ENCODE results near the gene CHST9.

CHST9 gene

GRCh38 chr18:26999797-27000196, 185.3 kb downstream of the CHST9 start:
- TF ChIP-seq CTCF (conservative IDR thresholded peaks at IDR 0.05; ENCODE audit: low read depth, low read length): no peak
- Histone ChIP-seq H3K27ac (no peak overlapping the region), H2AFZ (ENCODE audit: low read depth) (no peak overlapping the region), H3K9ac (no peak overlapping the region), H3K4me3 (IDR thresholded peaks at IDR 0.05; ENCODE audit: insufficient read depth, low read depth, low read length) (no peak overlapping the region), H4K20me1 (ENCODE audit: insufficient read depth) (no peaks in the 10 kb centered on the region), H3K27me3 (ENCODE audit: insufficient read depth, low read depth) (no peaks in the 10 kb centered on the region), H3K36me3 (ENCODE audit: insufficient read depth) (no peaks in the 10 kb centered on the region), H3K4me1 (ENCODE audit: low read depth, poor library complexity, severe bottlenecking) (no peaks in the 10 kb centered on the region), H3K79me2 (ENCODE audit: insufficient read depth, low read depth) (no peaks in the 10 kb centered on the region), H3K4me2 (no peak overlapping the region)

DNA sequence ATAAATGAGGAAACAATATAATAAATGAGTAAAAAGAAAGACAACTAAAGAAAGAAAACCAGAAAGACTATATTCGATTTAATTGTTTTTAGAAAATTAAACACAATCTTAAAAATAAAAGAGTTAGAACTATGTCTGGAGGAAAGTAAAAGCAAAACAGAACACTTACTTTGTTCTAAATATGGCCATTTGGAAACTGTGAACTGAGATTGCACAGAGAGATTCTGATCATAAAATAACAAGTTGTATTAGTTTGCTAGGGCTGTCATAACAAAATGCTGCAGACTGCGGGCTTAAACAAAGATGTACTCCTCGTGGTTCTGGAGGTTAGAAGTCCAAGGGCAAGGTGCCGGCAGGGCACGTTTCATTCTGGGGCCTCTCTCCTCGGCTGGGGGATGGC, 191.5 kb downstream of the CHST9 start:
- no peak overlapping the region for H3K4me2 ChIP-seq
- H2AFZ ChIP-seq (ENCODE audit: low read depth): no peak overlapping the region
- H3K4me3 ChIP-seq (IDR thresholded peaks at IDR 0.05; ENCODE audit: insufficient read depth, low read depth, low read length): no peak overlapping the region
- no peaks in the 10 kb centered on the region for H3K4me1 ChIP-seq (ENCODE audit: low read depth, poor library complexity, severe bottlenecking)
- no peak overlapping the region for H3K27ac ChIP-seq
- H4K20me1 ChIP-seq (ENCODE audit: insufficient read depth): no peaks in the 10 kb centered on the region
- no peaks in the 10 kb centered on the region for H3K79me2 ChIP-seq (ENCODE audit: insufficient read depth, low read depth)
- no peaks in the 10 kb centered on the region for H3K36me3 ChIP-seq (ENCODE audit: insufficient read depth)
- H3K27me3 ChIP-seq (ENCODE audit: insufficient read depth, low read depth): no peaks in the 10 kb centered on the region
- no peak for TF ChIP-seq CTCF (conservative IDR thresholded peaks at IDR 0.05; ENCODE audit: low read depth, low read length)
- no peak overlapping the region for H3K9ac ChIP-seq

DNA sequence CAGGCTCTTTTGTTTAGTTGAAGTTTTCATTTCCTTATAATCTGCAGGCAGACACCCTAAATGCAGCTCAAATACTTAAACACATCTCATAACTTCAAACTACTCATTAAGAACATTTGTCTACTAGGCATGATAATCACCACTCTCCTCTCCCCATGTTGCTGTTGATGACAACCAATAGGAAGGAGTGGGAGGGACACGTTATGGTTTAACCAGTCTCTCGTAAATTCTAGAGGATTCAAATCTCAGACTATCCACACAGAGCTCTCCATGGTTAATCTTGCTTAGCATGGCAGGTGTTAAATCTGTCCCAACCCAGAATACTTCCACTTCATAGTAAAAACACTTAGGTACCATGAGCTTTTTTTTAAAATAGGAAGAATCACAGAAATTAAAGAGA, 192.2 kb downstream of the CHST9 start:
- no peak for TF ChIP-seq CTCF (conservative IDR thresholded peaks at IDR 0.05; ENCODE audit: low read depth, low read length)
- Histone ChIP-seq H2AFZ (ENCODE audit: low read depth) (no peak overlapping the region), H3K4me1 (ENCODE audit: low read depth, poor library complexity, severe bottlenecking) (no peaks in the 10 kb centered on the region), H4K20me1 (ENCODE audit: insufficient read depth) (no peaks in the 10 kb centered on the region), H3K27me3 (ENCODE audit: insufficient read depth, low read depth) (no peaks in the 10 kb centered on the region), H3K4me2 (no peak overlapping the region), H3K9ac (no peak overlapping the region), H3K4me3 (IDR thresholded peaks at IDR 0.05; ENCODE audit: insufficient read depth, low read depth, low read length) (no peak overlapping the region), H3K36me3 (ENCODE audit: insufficient read depth) (no peaks in the 10 kb centered on the region), H3K27ac (no peak overlapping the region), H3K79me2 (ENCODE audit: insufficient read depth, low read depth) (no peaks in the 10 kb centered on the region)

DNA sequence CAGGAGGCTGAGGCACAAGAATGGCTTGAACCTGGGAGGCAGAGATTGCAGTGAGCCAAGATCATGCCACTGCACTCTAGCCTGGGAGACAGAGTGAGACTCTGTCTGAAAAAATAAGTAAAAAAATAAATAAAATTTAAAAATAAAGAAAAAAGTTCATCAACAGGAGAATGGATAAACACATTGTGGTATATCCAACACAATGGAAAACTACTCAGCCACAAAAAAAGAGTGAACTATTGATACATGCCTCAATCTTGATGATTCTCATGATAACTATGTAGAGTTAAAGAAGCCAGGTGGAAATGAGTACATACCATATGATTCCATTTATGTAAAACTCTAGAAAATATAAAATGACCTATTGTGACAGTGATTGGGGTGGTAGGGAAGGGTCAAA, 195.3 kb downstream of the CHST9 start:
- no peak for TF ChIP-seq CTCF (conservative IDR thresholded peaks at IDR 0.05; ENCODE audit: low read depth, low read length)
- no peak overlapping the region for H3K27ac ChIP-seq
- H3K36me3 ChIP-seq (ENCODE audit: insufficient read depth): no peaks in the 10 kb centered on the region
- H3K9ac ChIP-seq: no peak overlapping the region
- no peak overlapping the region for H3K4me2 ChIP-seq
- H3K79me2 ChIP-seq (ENCODE audit: insufficient read depth, low read depth): no peaks in the 10 kb centered on the region
- no peaks in the 10 kb centered on the region for H4K20me1 ChIP-seq (ENCODE audit: insufficient read depth)
- no peaks in the 10 kb centered on the region for H3K27me3 ChIP-seq (ENCODE audit: insufficient read depth, low read depth)
- H3K4me1 ChIP-seq (ENCODE audit: low read depth, poor library complexity, severe bottlenecking): no peaks in the 10 kb centered on the region
- no peak overlapping the region for H3K4me3 ChIP-seq (IDR thresholded peaks at IDR 0.05; ENCODE audit: insufficient read depth, low read depth, low read length)
- no peak overlapping the region for H2AFZ ChIP-seq (ENCODE audit: low read depth)
